Upper lobe of left lung (tissue), 4 donors: ENCODE results near the gene TNFSF12.

Source experiments
- CTCF ChIP-seq, 6 experiments: fragments of 450-650 bp in 4 of 6; fragments of 200-600 bp in 2 of 6; sonication (generic) in 2 of 6; IDR thresholded peaks; one replicate each; pipeline ENCODE4 v1.5.1; 2016 to 2019; ENCODE audit warnings: antibody characterized with exemption in 6 of 6
- EP300 ChIP-seq, 4 donors: sonication (generic); formaldehyde crosslinking; IDR thresholded peaks; one replicate each; pipeline ENCODE4 v1.5.1; 2017; ENCODE audit warnings: antibody characterized with exemption in 4 of 4, control low read depth in 2 of 4
- POLR2A ChIP-seq, 4 donors: fragments of 450-650 bp; IDR thresholded peaks; one replicate each; pipeline ENCODE4 v1.5.1; 2016 to 2017; ENCODE audit warnings: antibody characterized with exemption in 4 of 4, mild to moderate bottlenecking in 2 of 4
- POLR2AphosphoS5 ChIP-seq, 2 donors: sonication (generic); formaldehyde crosslinking; IDR thresholded peaks; one replicate each; pipeline ENCODE4 v1.5.1; 2017; ENCODE audit warnings: antibody characterized with exemption in 2 of 2

- TF ChIP-seq CTCF (IDR thresholded peaks at IDR 0.05) (no peak), POLR2AphosphoS5 (IDR thresholded peaks at IDR 0.05) (no peak), POLR2A (IDR thresholded peaks at IDR 0.05) (no peak), EP300 (IDR thresholded peaks at IDR 0.05) (no peak)
Measured at GRCh38 chr17:7509937-7510336, 38.9 kb upstream of the TNFSF12 start.
